GM13976 (cell line): ENCODE measurements around the gene TTC8.
"Not testable (repeated sequence)": the region's sequence is repeated elsewhere in the genome, so short reads cannot be mapped to it uniquely, and the experiment has no call there.

ENCODE experiments used
- DNase-seq: peaks from one replicate; pipeline ENCODE4 v3.0.0; 2012; ENCODE audit warnings: low spot score
- CTCF ChIP-seq: IDR thresholded peaks from 2 replicates; pipeline ENCODE4 v1.5.1; 2012; ENCODE audit warnings: borderline replicate concordance, mild to moderate bottlenecking; ENCODE audit not compliant: insufficient read depth; ENCODE audit errors: extremely low read depth, missing control alignments, control extremely low read depth
- in situ Hi-C: fragments of 300-500 bp; cut with MboI; formaldehyde crosslinking; loops from one replicate; pipeline ENCODE4 v1.12.0; 2022; ENCODE audit warnings: low sequenced_read_pairs, mixed read lengths, inconsistent platforms; ENCODE audit not compliant: unreplicated experiment

TTC8 gene

GRCh38 chr14:88844980-88845491 is 20.6 kb downstream of the TTC8 start:
- in situ Hi-C loops = no loop called here
- DNase-seq = no peak
- no peak for TF ChIP-seq CTCF

GRCh38 chr14:88848571-88848970 is 24.1 kb downstream of the TTC8 start:
- in situ Hi-C loops = no loop called here
- no peak for TF ChIP-seq CTCF
- DNase-seq = no peak

GRCh38 chr14:88849716-88850115 is 25.3 kb downstream of the TTC8 start:
- TF ChIP-seq CTCF = no peak
- in situ Hi-C loops = loop anchor here (25.0 kb wide), 1 partner anchor 187 kb away; no protein-coding TSS in a partner anchor
- no peak for DNase-seq

- no peak for DNase-seq
- in situ Hi-C loops = loop anchor here (25.0 kb wide), 1 partner anchor 189 kb away; no protein-coding TSS in a partner anchor
- no peak for TF ChIP-seq CTCF
Observed at GRCh38 chr14:88851587-88851986, 27.1 kb downstream of the TTC8 start.

GRCh38 chr14:88852632-88853031 is 28.2 kb downstream of the TTC8 start:
- no peak for DNase-seq
- in situ Hi-C loops = loop anchor here (25.0 kb wide), 1 partner anchor 190 kb away; no protein-coding TSS in a partner anchor
- no peak for TF ChIP-seq CTCF

GRCh38 chr14:88853129-88853528 is 28.7 kb downstream of the TTC8 start:
- in situ Hi-C loops = loop anchor here (25.0 kb wide), 1 partner anchor 191 kb away; no protein-coding TSS in a partner anchor
- no peak for TF ChIP-seq CTCF
- DNase-seq = no peak

- TF ChIP-seq CTCF = no peak
- in situ Hi-C loops = loop anchor here (25.0 kb wide), 1 partner anchor 195 kb away; no protein-coding TSS in a partner anchor
Observed at GRCh38 chr14:88856786-88857366, 32.4 kb downstream of the TTC8 start.

GRCh38 chr14:88857861-88858260 is 33.4 kb downstream of the TTC8 start:
- not testable (repeated sequence) for DNase-seq
- in situ Hi-C loops = loop anchor here (25.0 kb wide), 1 partner anchor 196 kb away; no protein-coding TSS in a partner anchor

More at GRCh38 chr14:88856786-88857366, 32.4 kb downstream of the TTC8 start:
- no peak for DNase-seq

- not testable (repeated sequence) for DNase-seq
- in situ Hi-C loops = loop anchor here (25.0 kb wide), 1 partner anchor 197 kb away; no protein-coding TSS in a partner anchor
Observed at GRCh38 chr14:88859118-88859517, 34.7 kb downstream of the TTC8 start.
